NOMO-1 treated with dmso at 0.1 percent for 144 hours (cell line): ENCODE data around the gene RTN1.
"Not testable (repeated sequence)": the region's sequence is repeated elsewhere in the genome, so short reads cannot be mapped to it uniquely, and the experiment has no call there.

Source experiments
- DNase-seq: peaks from one replicate; lab custom pipeline; 2025; ENCODE audit not compliant: unreplicated experiment; lab: John Stamatoyannopoulos, UW

Gene RTN1

GRCh38 chr14:59707778-59708561 is 162.6 kb downstream of the RTN1 start:
- DNase-seq = no peak

- no peak for DNase-seq
These were observed 164.7 kb downstream of the RTN1 start for GRCh38 chr14:59705866-59706265.

GRCh38 chr14:59705245-59705644 is 165.3 kb downstream of the RTN1 start:
- DNase-seq = no peak

- DNase-seq = peak; percentile 15
These were observed 166.4 kb downstream of the RTN1 start for GRCh38 chr14:59704054-59704645.

GRCh38 chr14:59699442-59699841 is 171.1 kb downstream of the RTN1 start:
- DNase-seq = peak; percentile 50

GRCh38 chr14:59698793-59699192 is 171.8 kb downstream of the RTN1 start:
- no peak for DNase-seq

GRCh38 chr14:59695198-59695597 is 175.4 kb downstream of the RTN1 start:
- DNase-seq = no peak

- DNase-seq = no peak
These were observed 179.3 kb downstream of the RTN1 start for GRCh38 chr14:59691266-59691665.

GRCh38 chr14:59690426-59690825 is 180.2 kb downstream of the RTN1 start:
- no peak for DNase-seq

- peak; percentile 2 for DNase-seq
These were observed 182.1 kb downstream of the RTN1 start for GRCh38 chr14:59688224-59689170.

- DNase-seq = no peak
These were observed 182.9 kb downstream of the RTN1 start for GRCh38 chr14:59687663-59688062.

- no peak for DNase-seq
These were observed 190.7 kb downstream of the RTN1 start for GRCh38 chr14:59679872-59680271.

GRCh38 chr14:59678352-59678751 is 192.2 kb downstream of the RTN1 start:
- no peak for DNase-seq

- no peak for DNase-seq
These were observed 192.8 kb downstream of the RTN1 start for GRCh38 chr14:59677771-59678231.

GRCh38 chr14:59675394-59675793 is 195.2 kb downstream of the RTN1 start:
- DNase-seq = no peak

- DNase-seq = no peak
These were observed 205.8 kb downstream of the RTN1 start for GRCh38 chr14:59664741-59665140.

- no peak for DNase-seq
These were observed 212.8 kb downstream of the RTN1 start for GRCh38 chr14:59657769-59658168.

- DNase-seq = no peak
These were observed 214.1 kb downstream of the RTN1 start for GRCh38 chr14:59656473-59656872.

- not testable (repeated sequence) for DNase-seq
These were observed 216.4 kb downstream of the RTN1 start for GRCh38 chr14:59654131-59654530.

- not testable (repeated sequence) for DNase-seq
These were observed 223.7 kb downstream of the RTN1 start for GRCh38 chr14:59646832-59647231.

GRCh38 chr14:59638885-59639284 is 231.7 kb downstream of the RTN1 start:
- DNase-seq = no peak
